HepG2 (cell line): ENCODE measurements around the gene KCNB1. TPM values are rescaled to one million over a fixed set of nuclear protein-coding genes. Genes with fewer than 3 reads are reported as not detected.

Experiments
- ATAC-seq: fragments of 200-7000 bp; cut with Tn5 transposase; 3 replicates; pipeline ENCODE4 v1.9.1; 2020; ENCODE audit warnings: mild to moderate bottlenecking, moderate library complexity
- BruUV-seq: library from RNA; stranded (reverse); fragments of 400-500 nt; replicated peaks from 2 replicates; lab custom pipeline; 2021; lab: Mats Ljungman, UMichigan
- CTCF ChIA-PET: fragments of 300-600 bp; formaldehyde crosslinking; extraction: SDS; loops from one replicate; lab custom pipeline; 2021; ENCODE audit warnings: low total read pairs, inconsistent platforms, low intra/inter-chr PET ratio; lab: Yijun Ruan, JAX
- POLR2A ChIA-PET: fragments of 350-600 bp; sonication (Branson Sonifier 250); formaldehyde crosslinking; loops from one replicate; lab custom pipeline; 2020; ENCODE audit warnings: antibody characterized with exemption, inconsistent platforms; lab: Yijun Ruan, JAX
- DNase-seq: peaks from one replicate; pipeline ENCODE4 v3.0.0-alpha.2; 2015; ENCODE audit warnings: low spot score
- FAIRE-seq: peaks from 3 replicates; lab custom pipeline; 2011; peaks lifted over from hg19 to GRCh38; lab: Jason Lieb, UNC
- H2AFZ ChIP-seq: one replicate; pipeline ENCODE4 v1.6.1; 2011; ENCODE audit warnings: low read length, inconsistent platforms
- H3K27ac ChIP-seq: fragments of 300-600 bp; 3 replicates; pipeline ENCODE4 v1.8.0; 2011; ENCODE audit warnings: mixed run types, mild to moderate bottlenecking, mixed read lengths, low read length, inconsistent platforms; ENCODE audit not compliant: insufficient read depth; ENCODE audit errors: extremely low read length
- H3K27me3 ChIP-seq, 2 experiments: fragments of 200-600 bp in 1 of 2; 2 replicates in 1 of 2; 3 replicates in 1 of 2; pipeline versions ENCODE4 v1.6.0 to v1.8.0; 2011; ENCODE audit warnings: low read length in 2 of 2, mild to moderate bottlenecking in 2 of 2, moderate library complexity in 2 of 2, inconsistent platforms in 1 of 2; ENCODE audit not compliant: insufficient read depth in 2 of 2, control insufficient read depth in 1 of 2
- H3K36me3 ChIP-seq, 2 experiments: fragments of 200-600 bp in 1 of 2; replicated peaks in 1 of 2; 2 replicates in 1 of 2; 3 replicates in 1 of 2; pipeline versions ENCODE4 v1.5.1 to v1.8.0; 2011; ENCODE audit warnings: low read length in 2 of 2, inconsistent platforms in 1 of 2; ENCODE audit not compliant: insufficient read depth in 2 of 2, control insufficient read depth in 1 of 2
- H3K4me1 ChIP-seq: 2 replicates; pipeline ENCODE4 v1.5.1; 2012; ENCODE audit warnings: low read length, inconsistent platforms; ENCODE audit not compliant: insufficient read depth
- H3K4me2 ChIP-seq: 2 replicates; pipeline ENCODE4 v1.6.0; 2011; ENCODE audit warnings: low read depth, low read length, inconsistent platforms
- H3K4me3 ChIP-seq, 3 experiments: fragments of 200-600 bp in 1 of 3; sonication (generic), shearing (Covaris generic) in 1 of 3; replicated peaks in 1 of 3; 2 replicates each; pipeline ENCODE4 v1.5.1; 2011 to 2016; ENCODE audit warnings: low read length in 3 of 3, inconsistent platforms in 2 of 3, low read depth in 2 of 3, mild to moderate bottlenecking in 2 of 3, control low read depth in 1 of 3, mixed read lengths in 1 of 3; ENCODE audit not compliant: insufficient read depth in 1 of 3
- H3K79me2 ChIP-seq: one replicate; pipeline ENCODE4 v1.6.1; 2011; ENCODE audit warnings: low read length, inconsistent platforms; ENCODE audit not compliant: insufficient read depth
- H3K9ac ChIP-seq: 2 replicates; pipeline ENCODE4 v1.6.0; 2011; ENCODE audit warnings: mild to moderate bottlenecking, low read depth, low read length, inconsistent platforms; ENCODE audit not compliant: insufficient read depth
- H3K9me3 ChIP-seq: 2 replicates; pipeline ENCODE4 v1.5.1; 2012; ENCODE audit warnings: mild to moderate bottlenecking, low read length
- H4K20me1 ChIP-seq: 2 replicates; pipeline ENCODE4 v1.6.0; 2011; ENCODE audit warnings: inconsistent platforms, mild to moderate bottlenecking, low read length, moderate library complexity; ENCODE audit not compliant: insufficient read depth
- GTF2F1 ChIP-seq: fragments of 150-350 bp; IDR thresholded peaks from 2 replicates; pipeline ENCODE4 v1.6.1; 2014; ENCODE audit warnings: low read length
- HOXD1 ChIP-seq: sonication (generic); formaldehyde crosslinking; IDR thresholded peaks from 2 replicates; pipeline ENCODE4 v1.5.0; 2020; ENCODE audit warnings: missing genetic modification reagents
- PRPF4 ChIP-seq: fragments of 200-400 bp; formaldehyde crosslinking; IDR thresholded peaks from 2 replicates; pipeline ENCODE4 v1.6.1; 2016; ENCODE audit warnings: low read length, low read depth; ENCODE audit not compliant: poor library complexity, severe bottlenecking
- TARDBP ChIP-seq: sonication (generic); formaldehyde crosslinking; IDR thresholded peaks from 2 replicates; pipeline ENCODE4 v1.8.0; 2022; ENCODE audit warnings: mild to moderate bottlenecking, missing genetic modification reagents
- TEAD3 ChIP-seq: optimal IDR thresholded peaks from 2 replicates; pipeline ENCODE3; 2016; ENCODE audit warnings: borderline replicate concordance
- ZNF431 ChIP-seq: sonication (generic); formaldehyde crosslinking; IDR thresholded peaks from 2 replicates; pipeline ENCODE4 v1.9.0; 2022; ENCODE audit warnings: missing genetic modification reagents, low read depth, mild to moderate bottlenecking, borderline replicate concordance
- ZNF883 ChIP-seq: sonication (generic); formaldehyde crosslinking; IDR thresholded peaks from 2 replicates; pipeline ENCODE4 v1.5.1; 2020; ENCODE audit warnings: mild to moderate bottlenecking, missing genetic modification reagents; ENCODE audit errors: not compliant biosample characterization
- WGBS: methylation state at CpG from one replicate; pipeline ENCODE4 v1.1.6; 2017; ENCODE audit warnings: low lambda C conversion rate; 5-methylcytosine and 5-hydroxymethylcytosine counted together
- in situ Hi-C: cut with HindIII; loops from 2 replicates; pipeline ENCODE4 v1.10.0; 2017; ENCODE audit warnings: low pct_unique_long_range_greater_than_20kb; ENCODE audit not compliant: extremely low pct_ligation_motif_present
- intact Hi-C: fragments of 100-400 bp; cut with micrococcal nuclease; formaldehyde crosslinking; loops from one replicate; pipeline ENCODE4 v1.10.0; 2022; ENCODE audit not compliant: unreplicated experiment
- polyA plus RNA-seq, 8 experiments: library from polyadenylated mRNA; depleted of rRNA in 3 of 8; stranded (reverse) in 7 of 8; unstranded in 1 of 8; fragments of >200 nt; fragmentation: Illumina TruSeq in 4 of 8; extraction: Trizol in 4 of 8; gene quantifications; 2 replicates each; pipeline versions ENCODE4 v1.2.1 to v1.2.3, GENCODE V29; 2011 to 2016; ENCODE audit warnings: low read depth in 4 of 8, missing spikeins in 1 of 8, mixed read lengths in 1 of 8; ENCODE audit not compliant: insufficient read depth in 1 of 8
- total RNA-seq, 5 experiments: library from RNA; depleted of rRNA; stranded (reverse); fragments of >200 nt; fragmentation: Illumina TruSeq; extraction: Trizol; gene quantifications; 2 replicates each; pipeline ENCODE4 v1.2.3, GENCODE V29; 2016; ENCODE audit warnings: low read depth in 1 of 5
- TF ChIP-seq, protein P1 (sequence below): sonication (generic); formaldehyde crosslinking; IDR thresholded peaks from 2 replicates; pipeline ENCODE4 v1.4.0; 2020; ENCODE audit warnings: missing genetic modification reagents, borderline replicate concordance
- TF ChIP-seq, protein P2 (sequence below): IDR thresholded peaks from 2 replicates; pipeline ENCODE4 v1.6.1; 2016; ENCODE audit warnings: control low read depth

Gene KCNB1
- total and polyA plus RNA-seq, 2 of the 13 experiments (the other 11 are each of a cell fraction or from before 2014, with no cell fraction given): 0.02 TPM; not detected in 1

DNA sequence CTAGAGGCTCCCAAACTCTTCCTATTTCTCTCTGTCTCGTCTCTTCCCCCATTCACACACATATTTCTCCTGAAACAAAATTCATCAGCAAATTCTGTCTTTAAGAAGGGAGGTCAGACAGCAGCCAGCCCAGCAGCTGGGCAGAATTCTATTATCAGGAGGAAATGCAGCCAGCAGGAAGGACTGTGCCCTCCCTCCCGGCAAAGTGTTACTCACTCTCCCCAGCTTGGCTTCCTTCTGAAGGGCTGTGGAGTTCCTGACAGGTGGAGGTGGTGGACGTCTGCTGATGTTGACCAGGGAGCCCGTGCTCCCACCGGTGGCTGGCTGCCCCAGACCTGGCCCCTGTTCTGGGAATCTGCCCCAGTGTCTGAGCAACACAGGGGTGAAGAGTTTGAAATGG, 37.3 kb downstream of the KCNB1 start:
- TF ChIP-seq, protein P1, sequence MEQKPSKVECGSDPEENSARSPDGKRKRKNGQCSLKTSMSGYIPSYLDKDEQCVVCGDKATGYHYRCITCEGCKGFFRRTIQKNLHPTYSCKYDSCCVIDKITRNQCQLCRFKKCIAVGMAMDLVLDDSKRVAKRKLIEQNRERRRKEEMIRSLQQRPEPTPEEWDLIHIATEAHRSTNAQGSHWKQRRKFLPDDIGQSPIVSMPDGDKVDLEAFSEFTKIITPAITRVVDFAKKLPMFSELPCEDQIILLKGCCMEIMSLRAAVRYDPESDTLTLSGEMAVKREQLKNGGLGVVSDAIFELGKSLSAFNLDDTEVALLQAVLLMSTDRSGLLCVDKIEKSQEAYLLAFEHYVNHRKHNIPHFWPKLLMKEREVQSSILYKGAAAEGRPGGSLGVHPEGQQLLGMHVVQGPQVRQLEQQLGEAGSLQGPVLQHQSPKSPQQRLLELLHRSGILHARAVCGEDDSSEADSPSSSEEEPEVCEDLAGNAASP (CRISPR knock-in tag): no peak
- TF ChIP-seq PRPF4: no peak
- TF ChIP-seq ZNF431 (CRISPR knock-in tag): no peak
- no peak for TF ChIP-seq GTF2F1
- TF ChIP-seq TARDBP (CRISPR knock-in tag): no peak
- TF ChIP-seq, protein P2, sequence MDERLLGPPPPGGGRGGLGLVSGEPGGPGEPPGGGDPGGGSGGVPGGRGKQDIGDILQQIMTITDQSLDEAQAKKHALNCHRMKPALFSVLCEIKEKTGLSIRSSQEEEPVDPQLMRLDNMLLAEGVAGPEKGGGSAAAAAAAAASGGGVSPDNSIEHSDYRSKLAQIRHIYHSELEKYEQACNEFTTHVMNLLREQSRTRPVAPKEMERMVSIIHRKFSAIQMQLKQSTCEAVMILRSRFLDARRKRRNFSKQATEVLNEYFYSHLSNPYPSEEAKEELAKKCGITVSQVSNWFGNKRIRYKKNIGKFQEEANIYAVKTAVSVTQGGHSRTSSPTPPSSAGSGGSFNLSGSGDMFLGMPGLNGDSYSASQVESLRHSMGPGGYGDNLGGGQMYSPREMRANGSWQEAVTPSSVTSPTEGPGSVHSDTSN (CRISPR knock-in tag): no peak
- TF ChIP-seq TEAD3: no peak
- no peak for TF ChIP-seq HOXD1 (CRISPR knock-in tag)
- no peak for TF ChIP-seq ZNF883 (CRISPR knock-in tag)
- H2AFZ ChIP-seq: no peak overlapping the region
- in situ Hi-C loops (no loop called here), intact Hi-C loops (no loop called here)
- H3K36me3 ChIP-seq: no peaks in the 10 kb centered on the region
- H3K79me2 ChIP-seq: no peaks in the 10 kb centered on the region
- CTCF ChIA-PET: no interaction called here
- no peak; the same call in 2 of the 3 replicates for ATAC-seq
- peaks cover 13% of the 10 kb centered on the region for H3K4me1 ChIP-seq
- 7% methylated on average over 4 of the region's 5 CpGs for WGBS
- DNase-seq: no peak
- BruUV-seq: no TSS peak
- no peaks in the 10 kb centered on the region; a peak in 1 of 5 replicates for H3K27me3 ChIP-seq
- FAIRE-seq: no peak
- H3K9me3 ChIP-seq: no peaks in the 10 kb centered on the region
- no peak overlapping the region for H3K9ac ChIP-seq
- H4K20me1 ChIP-seq: no peaks in the 10 kb centered on the region
- H3K4me2 ChIP-seq: no peak overlapping the region
- H3K4me3 ChIP-seq: no peak overlapping the region
- H3K27ac ChIP-seq: no peak overlapping the region
- POLR2A ChIA-PET: no interaction called here
